ENCODE measurements around the gene TAX1BP1.

TAX1BP1 gene

DNA sequence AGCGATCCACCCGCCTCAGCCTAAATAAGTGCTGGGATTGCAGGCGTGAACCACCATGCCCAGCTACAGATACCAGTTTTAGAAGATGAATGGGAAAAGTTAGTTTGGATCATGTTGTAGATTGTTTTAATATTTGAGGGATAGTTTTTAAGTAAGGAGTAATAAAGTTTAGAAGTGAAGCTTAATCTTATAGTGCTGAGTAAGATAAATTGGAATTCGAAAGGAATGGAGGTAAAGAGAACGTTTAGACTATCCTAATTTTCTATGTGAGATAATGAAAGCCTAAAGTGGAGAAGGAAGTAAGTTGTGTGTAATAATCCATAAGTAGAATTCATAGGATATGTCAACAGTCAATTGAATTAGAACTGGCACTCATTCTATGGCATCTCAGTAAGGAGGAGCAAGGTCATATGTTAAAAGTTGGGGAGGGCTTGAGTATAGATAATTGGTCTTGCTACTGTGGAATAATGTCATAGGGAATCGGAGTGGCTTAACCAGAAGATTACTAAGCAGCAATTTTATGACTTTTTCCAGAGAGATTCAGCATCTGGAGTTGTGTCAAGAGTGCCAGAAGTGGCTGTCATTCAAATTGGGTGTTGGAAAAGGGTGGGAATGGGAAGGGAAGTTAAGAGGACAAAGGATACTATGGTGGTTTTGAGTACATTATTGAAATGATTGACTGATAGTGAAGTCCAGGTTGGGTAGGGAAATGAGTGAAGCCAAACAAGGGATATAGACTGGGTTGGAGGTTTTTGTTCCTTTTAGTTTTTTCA, 12.1 kb downstream of the TAX1BP1 start:
- DNase-seq = no peak

DNA sequence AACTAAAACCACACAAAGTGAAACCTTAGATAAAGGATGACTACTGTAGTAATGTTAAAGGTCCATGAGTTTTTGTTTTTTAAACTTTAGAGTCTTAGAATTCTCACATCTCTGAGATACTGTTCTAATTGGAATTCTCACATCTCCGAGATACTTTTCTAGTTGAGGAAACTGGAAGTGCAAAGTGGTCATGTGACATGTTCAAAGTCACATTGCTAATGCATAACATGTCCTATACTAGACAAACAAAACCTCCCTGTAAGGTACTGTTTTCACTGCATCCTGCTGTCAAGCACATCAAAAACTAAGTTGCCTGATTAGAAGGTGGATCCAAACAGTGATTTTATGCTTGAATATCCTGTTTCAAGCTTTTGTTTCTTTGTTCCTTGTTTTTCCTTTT, 13.9 kb downstream of the TAX1BP1 start:
- no peaks in the 10 kb centered on the region for H3K9me3 Mint-ChIP-seq
- H3K27ac Mint-ChIP-seq = no peak overlapping the region
- peaks cover 9% of the 10 kb centered on the region for H3K4me1 Mint-ChIP-seq
- ATAC-seq = no peak
- H3K27me3 Mint-ChIP-seq = no peaks in the 10 kb centered on the region
- DNase-seq = no peak
- H3K4me3 Mint-ChIP-seq = no peak overlapping the region

More for the DNA sequence above, 12.1 kb downstream of the TAX1BP1 start:
- Mint-ChIP-seq H3K27ac (no peak overlapping the region), H3K27me3 (no peaks in the 10 kb centered on the region), H3K4me1 (peaks cover 19% of the 10 kb centered on the region), H3K9me3 (no peaks in the 10 kb centered on the region), H3K4me3 (no peak overlapping the region)
- ATAC-seq = no peak

DNA sequence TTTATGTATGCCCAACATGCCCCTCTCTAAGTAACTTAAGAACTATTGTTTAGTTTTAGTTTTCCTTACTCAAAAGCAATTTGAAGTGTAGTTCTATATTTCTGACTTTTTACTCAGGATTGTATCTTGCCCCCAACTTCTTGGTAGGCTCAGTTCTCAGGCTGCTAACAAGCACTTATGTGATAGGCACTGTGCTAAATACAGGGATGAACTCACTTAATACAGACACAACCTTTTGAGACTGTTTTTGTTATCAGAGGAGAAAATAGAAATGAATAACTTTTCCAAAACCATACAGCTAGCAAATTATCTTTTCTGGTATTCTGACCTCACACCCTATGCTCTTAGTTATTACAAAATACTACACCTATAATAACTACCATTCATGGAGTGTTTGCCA, 16.3 kb downstream of the TAX1BP1 start:
- ATAC-seq (no peak), DNase-seq (no peak)
- Mint-ChIP-seq H3K4me1 (peaks cover 9% of the 10 kb centered on the region), H3K4me3 (no peak overlapping the region), H3K9me3 (no peaks in the 10 kb centered on the region), H3K27me3 (no peaks in the 10 kb centered on the region), H3K27ac (no peak overlapping the region)

DNA sequence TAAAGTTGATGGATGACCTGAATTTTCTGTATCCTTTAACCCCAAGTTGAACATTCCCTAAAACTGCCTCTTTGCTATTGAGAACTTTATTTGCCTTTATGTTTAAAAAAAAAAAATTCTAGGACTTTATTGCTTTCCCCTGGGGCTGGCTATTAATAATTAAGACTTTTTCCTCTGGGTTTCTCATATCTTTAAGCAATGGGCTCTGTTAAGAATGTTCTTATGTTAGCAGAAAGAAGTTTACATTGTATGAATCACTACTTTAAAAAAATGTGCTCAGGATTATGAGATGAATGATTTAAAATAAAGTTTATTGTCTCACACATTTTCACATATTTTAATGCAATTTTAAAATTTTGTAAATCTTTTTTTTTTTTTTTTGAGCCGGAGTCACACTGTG, 19.5 kb downstream of the TAX1BP1 start:
- Mint-ChIP-seq H3K4me1 (peaks cover 15% of the 10 kb centered on the region), H3K27me3 (no peaks in the 10 kb centered on the region), H3K27ac (no peak overlapping the region), H3K9me3 (no peaks in the 10 kb centered on the region), H3K4me3 (no peak overlapping the region)
- no peak for ATAC-seq
- DNase-seq = no peak

DNA sequence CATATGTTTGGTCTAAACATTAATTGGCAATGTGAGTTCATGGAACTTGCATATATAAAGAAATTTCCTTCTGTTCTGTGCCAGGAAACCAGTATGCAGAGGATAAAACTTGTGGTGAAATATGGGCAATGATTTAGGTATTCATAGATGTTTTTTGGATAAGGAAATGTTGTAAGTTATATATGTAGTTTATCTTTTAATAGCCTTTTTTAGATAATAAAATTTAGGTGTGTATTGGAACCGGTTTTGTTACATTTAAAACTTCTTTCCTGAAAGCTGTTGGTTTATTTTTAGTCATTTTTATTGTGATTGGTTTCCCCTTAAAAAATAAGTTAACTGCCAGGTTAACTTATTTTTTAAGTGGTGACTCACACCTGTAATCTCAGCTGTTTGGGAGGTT, 22.1 kb downstream of the TAX1BP1 start:
- Mint-ChIP-seq H3K4me1 (peaks cover 6% of the 10 kb centered on the region), H3K9me3 (no peaks in the 10 kb centered on the region), H3K4me3 (no peak overlapping the region), H3K27ac (no peak overlapping the region), H3K27me3 (no peaks in the 10 kb centered on the region)
- DNase-seq = no peak
- no peak for ATAC-seq

DNA sequence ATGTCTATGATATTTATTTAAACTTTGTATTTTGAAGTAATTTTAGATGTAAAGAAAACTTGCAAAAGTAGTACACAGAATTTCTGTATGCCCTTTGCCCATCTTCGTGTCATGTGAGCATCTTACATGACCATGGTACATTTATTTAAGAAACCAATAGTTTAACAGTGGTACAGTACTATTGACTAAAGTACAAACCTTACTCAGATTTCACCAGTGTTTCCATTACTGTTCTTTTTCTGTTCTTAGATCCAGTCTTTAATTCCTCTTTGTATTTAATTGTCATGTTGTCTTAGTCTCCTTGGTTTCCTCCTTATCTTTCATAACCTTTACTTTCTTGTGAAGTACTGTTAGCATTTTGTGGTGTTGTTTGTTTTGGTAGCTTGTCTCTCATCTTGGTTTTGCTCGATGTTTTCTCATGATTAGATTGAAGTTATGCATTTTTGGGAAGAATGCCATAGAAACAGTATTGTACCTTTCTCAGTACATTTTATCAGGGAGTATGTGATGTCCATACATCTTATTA, 24.1 kb downstream of the TAX1BP1 start:
- H3K27me3 Mint-ChIP-seq = no peaks in the 10 kb centered on the region
- H3K4me3 Mint-ChIP-seq = no peak overlapping the region
- H3K4me1 Mint-ChIP-seq = peaks cover 6% of the 10 kb centered on the region
- DNase-seq = no peak
- H3K27ac Mint-ChIP-seq = no peak overlapping the region
- ATAC-seq = no peak
- no peaks in the 10 kb centered on the region for H3K9me3 Mint-ChIP-seq

DNA sequence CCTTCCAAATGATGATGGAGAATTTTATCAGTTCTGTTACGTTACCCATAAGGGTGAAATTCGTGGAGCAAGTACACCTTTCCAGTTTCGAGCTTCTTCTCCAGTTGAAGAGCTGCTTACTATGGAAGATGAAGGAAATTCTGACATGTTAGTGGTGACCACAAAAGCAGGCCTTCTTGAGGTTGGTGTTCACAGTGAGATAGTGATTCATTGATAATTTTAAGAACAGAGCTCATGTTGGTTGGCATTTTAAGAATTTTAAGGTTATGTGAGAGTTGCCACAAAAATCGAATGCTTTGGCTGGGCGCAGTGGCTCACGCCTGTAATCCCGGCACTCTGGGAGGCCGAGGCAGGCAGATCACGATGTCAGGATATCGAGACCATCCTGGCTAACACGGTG, 25.9 kb downstream of the TAX1BP1 start:
- H3K27me3 Mint-ChIP-seq = no peaks in the 10 kb centered on the region
- H3K4me3 Mint-ChIP-seq = no peak overlapping the region
- ATAC-seq (no peak), DNase-seq (no peak)
- H3K9me3 Mint-ChIP-seq = no peaks in the 10 kb centered on the region
- no peak overlapping the region for H3K27ac Mint-ChIP-seq
- peaks cover 6% of the 10 kb centered on the region for H3K4me1 Mint-ChIP-seq

DNA sequence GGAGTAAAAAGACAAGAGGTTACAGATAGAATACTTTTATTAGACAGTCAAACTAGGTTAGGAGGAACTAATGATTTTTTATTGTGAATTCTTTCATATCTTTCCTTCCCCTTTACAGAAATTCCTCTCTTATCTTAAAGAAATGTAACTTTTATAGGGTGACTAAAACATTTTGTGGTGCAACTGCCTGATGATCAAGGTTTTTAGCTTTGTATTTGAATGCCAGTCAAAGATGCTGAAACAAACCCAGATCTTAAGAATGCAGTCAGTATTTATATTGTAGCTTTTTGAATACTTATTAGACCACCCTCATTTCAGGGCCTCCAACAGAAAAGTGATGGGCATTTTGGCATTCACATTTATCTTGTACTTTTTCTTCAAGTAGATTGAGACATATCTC, 27.4 kb downstream of the TAX1BP1 start:
- no peaks in the 10 kb centered on the region for H3K9me3 Mint-ChIP-seq
- no peaks in the 10 kb centered on the region for H3K27me3 Mint-ChIP-seq
- ATAC-seq (no peak), DNase-seq (no peak)
- no peak overlapping the region for H3K27ac Mint-ChIP-seq
- no peak overlapping the region for H3K4me3 Mint-ChIP-seq
- peaks cover 6% of the 10 kb centered on the region for H3K4me1 Mint-ChIP-seq

DNA sequence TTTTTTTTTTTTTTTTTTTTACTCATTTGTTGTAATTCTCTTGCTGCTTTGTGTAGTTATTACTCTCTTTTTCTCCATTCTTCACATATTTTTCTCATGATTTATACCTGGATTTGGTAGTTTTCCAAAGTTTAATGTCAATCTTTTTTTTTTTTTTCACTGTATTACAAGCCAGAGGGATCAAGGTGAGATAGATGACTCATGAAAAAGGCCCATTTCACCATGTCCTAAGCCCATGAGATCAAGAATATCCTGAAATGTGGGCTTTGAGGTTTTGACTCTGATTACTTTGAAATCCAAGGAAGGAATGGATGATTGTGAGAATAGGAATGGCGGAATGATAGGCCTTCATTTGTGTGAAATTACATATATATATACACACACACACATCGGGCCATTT, 31.1 kb downstream of the TAX1BP1 start:
- Mint-ChIP-seq H3K9me3 (no peaks in the 10 kb centered on the region), H3K4me3 (no peak overlapping the region), H3K4me1 (no peaks in the 10 kb centered on the region), H3K27ac (no peak overlapping the region), H3K27me3 (no peaks in the 10 kb centered on the region)
- DNase-seq = no peak
- ATAC-seq = no peak

DNA sequence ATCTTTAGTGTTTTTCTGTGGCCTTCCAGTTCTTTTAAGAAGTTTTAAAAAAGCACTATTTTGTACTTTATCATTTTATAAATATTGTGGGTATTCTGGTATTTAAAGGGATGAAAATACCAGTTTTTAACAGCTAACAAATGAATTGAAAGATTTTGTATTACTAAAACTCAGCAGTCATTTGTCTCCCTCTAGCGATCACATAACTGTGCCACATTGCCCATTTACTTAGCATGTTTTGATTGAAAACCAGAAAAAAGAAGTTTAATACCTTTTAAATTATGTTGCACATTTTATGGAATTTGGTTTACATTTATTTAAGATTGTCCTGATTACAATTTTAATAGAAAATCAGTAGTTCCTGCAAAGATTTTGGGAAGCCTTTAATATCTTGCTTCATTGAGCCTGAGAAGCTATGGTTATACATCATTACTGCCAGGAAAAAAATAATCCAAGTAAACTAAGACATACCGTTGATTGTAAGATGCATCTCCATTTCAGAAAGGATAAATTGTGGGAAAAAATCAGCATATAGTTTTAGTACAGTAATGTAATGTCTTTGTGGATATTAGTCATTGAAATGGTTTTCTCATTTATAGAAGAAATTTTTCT, 34.9 kb downstream of the TAX1BP1 start:
- ATAC-seq (no peak), DNase-seq (no peak)
- H3K27ac Mint-ChIP-seq = no peak overlapping the region
- H3K27me3 Mint-ChIP-seq = no peaks in the 10 kb centered on the region
- no peak overlapping the region for H3K4me3 Mint-ChIP-seq
- no peaks in the 10 kb centered on the region for H3K4me1 Mint-ChIP-seq
- no peaks in the 10 kb centered on the region for H3K9me3 Mint-ChIP-seq

DNA sequence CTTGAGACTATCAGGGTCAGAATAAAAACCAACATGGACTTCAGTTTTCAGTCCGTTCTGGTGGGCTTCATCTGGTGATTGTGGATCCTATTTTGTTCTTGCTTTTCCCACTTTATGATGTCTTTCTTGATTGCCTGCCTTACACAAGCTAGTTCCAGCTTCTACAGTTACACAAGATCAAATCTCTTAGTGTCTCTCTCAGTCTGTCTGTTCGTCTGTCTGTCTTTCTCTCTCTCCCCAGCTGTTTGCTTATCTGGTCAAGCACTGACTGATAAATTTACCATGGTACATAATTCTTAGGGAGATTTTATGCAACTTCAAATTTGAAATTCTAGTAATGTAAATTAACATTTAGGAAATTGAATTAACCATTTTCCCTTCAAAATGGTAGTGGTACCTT, 35.8 kb downstream of the TAX1BP1 start:
- no peaks in the 10 kb centered on the region for H3K27me3 Mint-ChIP-seq
- no peak overlapping the region for H3K27ac Mint-ChIP-seq
- DNase-seq = no peak
- ATAC-seq = no peak
- H3K4me1 Mint-ChIP-seq = no peaks in the 10 kb centered on the region
- H3K4me3 Mint-ChIP-seq = no peak overlapping the region
- no peaks in the 10 kb centered on the region for H3K9me3 Mint-ChIP-seq

DNA sequence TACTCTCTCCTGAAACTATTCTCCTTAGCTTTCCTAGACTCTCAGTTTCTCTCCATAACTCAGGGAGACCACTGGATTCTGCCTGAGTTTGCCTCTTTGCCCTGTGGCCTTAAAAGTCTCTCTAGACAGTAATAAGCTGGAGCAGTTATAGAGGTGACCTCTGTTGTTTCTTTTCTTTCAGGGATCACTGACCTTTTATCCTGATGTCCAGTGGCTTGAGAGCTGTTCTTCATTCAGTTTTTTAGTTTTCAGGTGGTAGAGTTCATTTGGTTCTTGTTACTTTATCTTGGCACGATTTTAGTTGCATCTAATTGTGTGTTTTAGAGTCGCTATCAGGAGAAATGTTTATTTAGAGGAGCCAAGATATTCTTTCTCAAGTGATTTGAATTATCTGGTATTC, 37.7 kb downstream of the TAX1BP1 start:
- ATAC-seq (no peak), DNase-seq (no peak)
- no peak overlapping the region for H3K27ac Mint-ChIP-seq
- H3K4me3 Mint-ChIP-seq = no peak overlapping the region
- H3K4me1 Mint-ChIP-seq = peaks cover 5% of the 10 kb centered on the region
- H3K27me3 Mint-ChIP-seq = no peaks in the 10 kb centered on the region
- no peaks in the 10 kb centered on the region for H3K9me3 Mint-ChIP-seq

DNA sequence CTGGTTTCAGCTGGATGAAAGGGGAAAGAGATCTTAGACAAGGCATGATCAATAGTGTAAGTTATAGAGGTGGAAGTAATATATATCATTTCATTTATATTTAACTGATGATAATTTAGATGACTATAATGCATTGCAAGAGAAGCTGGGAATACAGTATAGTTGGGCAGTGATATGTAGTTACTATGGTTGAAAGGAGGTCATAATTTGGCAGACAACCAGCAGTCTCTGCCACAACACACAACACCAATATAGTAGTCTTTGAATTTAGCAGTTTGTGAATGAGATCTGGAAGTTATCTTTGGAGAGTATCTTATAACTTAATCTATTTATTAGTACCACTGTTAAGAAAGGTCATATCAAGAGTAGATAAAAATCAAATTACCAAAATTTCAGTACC, 39.9 kb downstream of the TAX1BP1 start:
- no peak for ATAC-seq
- Mint-ChIP-seq H3K4me1 (peaks cover 17% of the 10 kb centered on the region), H3K27ac (no peak overlapping the region), H3K27me3 (no peaks in the 10 kb centered on the region), H3K9me3 (no peaks in the 10 kb centered on the region), H3K4me3 (no peak overlapping the region)
- no peak for DNase-seq

DNA sequence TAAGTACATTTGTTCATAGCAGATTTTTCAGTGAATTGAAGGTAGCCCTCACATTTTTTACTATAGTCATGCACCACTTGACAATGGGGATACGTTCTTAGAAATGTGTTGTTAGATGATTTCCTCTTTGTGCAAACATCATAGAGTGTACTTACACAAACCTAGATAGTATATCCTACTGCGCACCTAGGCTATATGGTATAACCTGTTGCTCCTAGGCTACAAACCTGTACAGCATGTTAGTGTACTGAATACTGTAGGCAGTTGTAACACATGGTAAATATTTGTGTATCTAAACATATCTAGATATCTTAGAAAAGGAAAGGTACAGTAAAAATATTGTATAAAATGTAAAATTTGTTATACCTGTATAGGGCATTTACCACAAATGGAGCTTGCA, 41.2 kb downstream of the TAX1BP1 start:
- Mint-ChIP-seq H3K27me3 (no peaks in the 10 kb centered on the region), H3K27ac (no peak overlapping the region), H3K4me3 (no peak overlapping the region), H3K9me3 (no peaks in the 10 kb centered on the region), H3K4me1 (peaks cover 17% of the 10 kb centered on the region)
- ATAC-seq = no peak
- no peak for DNase-seq

DNA sequence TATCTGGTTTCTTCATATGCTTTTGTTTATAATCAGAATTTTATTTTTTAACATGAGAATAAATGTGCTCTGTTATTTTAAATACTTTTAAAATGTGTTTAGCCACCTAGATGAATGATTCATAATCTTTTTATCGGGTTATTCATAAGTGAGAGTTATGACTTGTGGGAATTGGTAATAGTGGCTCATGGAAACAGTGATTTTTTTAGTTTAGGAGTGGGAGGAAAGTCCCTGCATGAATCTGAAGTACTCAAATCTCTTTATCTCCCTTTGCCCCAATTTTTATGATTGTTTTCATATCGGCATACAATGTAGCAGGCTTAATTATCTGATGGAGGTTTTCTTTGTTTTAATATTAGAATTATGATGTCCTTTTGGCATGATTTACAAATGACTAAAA, 42.9 kb downstream of the TAX1BP1 start:
- DNase-seq (no peak), ATAC-seq (peak; percentile 69)
- peaks cover 17% of the 10 kb centered on the region for H3K4me1 Mint-ChIP-seq
- no peak overlapping the region for H3K27ac Mint-ChIP-seq
- H3K4me3 Mint-ChIP-seq = peak overlapping the region in 1 of 2 donors; percentile 12
- no peaks in the 10 kb centered on the region for H3K9me3 Mint-ChIP-seq
- H3K27me3 Mint-ChIP-seq = no peaks in the 10 kb centered on the region

DNA sequence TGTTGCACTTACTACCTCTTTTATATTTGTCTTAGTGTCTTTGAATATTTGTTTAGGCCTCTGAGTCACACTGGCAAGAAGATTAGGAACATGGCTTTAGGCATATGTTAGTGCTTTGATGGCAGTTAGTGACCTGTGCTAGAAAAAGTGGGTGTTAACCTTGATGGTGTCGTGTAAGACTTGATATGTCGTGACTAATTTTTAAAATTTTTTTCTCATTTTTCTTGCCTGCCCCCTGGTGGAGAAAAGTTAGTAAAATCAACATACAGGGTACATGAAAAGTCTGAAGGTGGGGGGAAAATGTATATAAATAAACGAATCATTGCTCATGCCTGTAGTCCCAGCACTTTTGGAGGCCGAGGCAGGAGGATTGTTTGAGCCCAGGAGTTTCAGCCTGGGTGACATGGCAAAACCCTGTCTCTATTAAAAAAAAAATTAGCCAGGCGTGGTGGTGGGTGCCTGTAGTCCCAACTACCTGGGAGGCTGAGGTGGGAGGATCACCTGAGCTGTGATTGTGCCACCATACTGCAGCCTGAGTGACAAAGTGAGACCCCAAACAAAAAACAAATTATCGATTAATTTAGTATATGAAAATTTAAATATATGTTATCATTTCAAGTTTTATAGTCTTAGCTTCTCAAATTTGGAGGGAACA, 44.6 kb downstream of the TAX1BP1 start:
- Mint-ChIP-seq H3K27me3 (no peaks in the 10 kb centered on the region), H3K9me3 (no peaks in the 10 kb centered on the region), H3K27ac (peak overlapping the region in 1 of 2 donors; percentile 33), H3K4me3 (no peak overlapping the region), H3K4me1 (peaks cover 17% of the 10 kb centered on the region)
- ATAC-seq (peak; percentile 66), DNase-seq (peak in 1 of 2 donors; percentile 24)
